Ascending aorta (tissue), 2 donors: ENCODE measurements around the gene SERTAD3. TPM values are rescaled to one million over a fixed set of nuclear protein-coding genes. Genes with fewer than 3 reads are reported as not detected.
A peak's percentile ranks its signal among the peaks of the same experiment; 100 is the strongest.
"Not testable (repeated sequence)": the region's sequence is repeated elsewhere in the genome, so short reads cannot be mapped to it uniquely, and the experiment has no call there.

Experiments
- DNase-seq, 2 donors: peaks; one replicate each; pipeline ENCODE4 v3.0.0-alpha.2; 2019; ENCODE audit warnings: low spot score in 2 of 2
- H3K27ac ChIP-seq, 2 donors: fragments of 200-600 bp; sonication (generic); one replicate each; pipeline ENCODE4 v1.5.1; 2016 to 2017; ENCODE audit warnings: mild to moderate bottlenecking in 1 of 2
- H3K27me3 ChIP-seq: fragments of 200-600 bp; sonication (generic); one replicate; pipeline ENCODE4 v1.5.1; 2017
- H3K36me3 ChIP-seq, 2 donors: fragments of 200-600 bp; sonication (generic); one replicate each; pipeline ENCODE4 v1.5.1; 2016
- H3K4me1 ChIP-seq, 2 donors: fragments of 200-600 bp; sonication (generic); one replicate each; pipeline ENCODE4 v1.5.1; 2016 to 2017; ENCODE audit warnings: mild to moderate bottlenecking in 1 of 2
- H3K4me3 ChIP-seq, 2 donors: fragments of 200-600 bp; sonication (generic); one replicate each; pipeline ENCODE4 v1.5.1; 2016 to 2017; ENCODE audit warnings: mild to moderate bottlenecking in 1 of 2
- H3K9me3 ChIP-seq, 2 donors: fragments of 200-600 bp; sonication (generic); one replicate each; pipeline ENCODE4 v1.5.1; 2016
- intact Hi-C: fragments of 100-400 bp; cut with DNase I; formaldehyde crosslinking; loops from one replicate; pipeline ENCODE4 v1.15.1; 2023
- total RNA-seq: library from RNA; depleted of rRNA; stranded (reverse); fragments of >200 nt; gene quantifications from one replicate; pipeline ENCODE4 v1.1.0, GENCODE V29; 2016
- TF ChIP-seq, protein P1 (sequence below), 3 experiments: fragments of 200-600 bp in 2 of 3; fragments of 450-650 bp in 1 of 3; sonication (generic) in 2 of 3; IDR thresholded peaks; one replicate each; pipeline ENCODE4 v1.5.1; 2016 to 2019; ENCODE audit warnings: antibody characterized with exemption in 3 of 3, mild to moderate bottlenecking in 1 of 3, moderate library complexity in 1 of 3

The SERTAD3 gene
- total RNA-seq, 1 donor from 2014 or later, result 36.9 TPM

DNA sequence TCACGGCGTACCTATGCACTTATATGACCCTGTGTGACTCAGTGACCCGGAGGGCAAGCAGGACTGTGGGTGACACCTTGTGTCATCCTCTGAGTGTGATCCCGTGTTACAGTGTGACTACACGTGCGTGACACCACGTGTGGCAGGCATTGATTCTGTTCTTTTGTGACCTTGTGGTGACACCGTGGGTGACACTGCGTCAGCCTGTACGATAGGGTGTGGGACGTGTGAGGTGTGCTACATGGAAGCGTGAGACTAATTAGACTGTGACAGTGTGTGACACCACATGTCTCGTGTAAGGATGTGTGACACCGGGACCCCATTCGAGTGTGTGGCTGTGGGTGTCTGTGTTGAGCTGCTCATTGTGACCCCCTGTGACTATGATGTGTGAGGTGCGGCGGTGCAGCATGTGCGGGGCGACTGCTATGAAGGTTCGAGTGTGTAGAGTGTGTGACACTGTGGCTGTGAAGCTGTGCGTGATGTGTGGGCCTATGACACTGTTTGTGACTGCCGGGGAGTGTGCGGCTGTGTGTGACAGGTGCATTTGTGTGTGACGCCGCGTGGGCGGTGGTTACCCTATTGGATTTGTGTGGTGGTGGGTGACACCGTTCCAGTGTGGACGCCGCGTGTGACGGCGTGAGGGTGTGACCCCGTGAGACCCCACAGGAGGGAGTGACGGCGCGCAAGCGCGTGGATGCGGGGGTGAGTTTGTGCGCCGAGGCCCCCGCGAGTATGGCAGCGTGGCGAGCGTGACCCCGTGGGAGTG lies 22.3 kb upstream of the SERTAD3 start:
- no peak for DNase-seq
- Histone ChIP-seq H3K9me3 (no peaks in the 10 kb centered on the region), H3K27ac (peak overlapping the region in 1 of 2 donors; percentile 17), H3K36me3 (peaks cover 0 to 3% of the 10 kb centered on the region in 2 donors), H3K27me3 (no peaks in the 10 kb centered on the region), H3K4me3 (peak overlapping the region; percentile 49 to 66), H3K4me1 (peaks cover 5 to 22% of the 10 kb centered on the region in 2 donors)
- TF ChIP-seq, protein P1, sequence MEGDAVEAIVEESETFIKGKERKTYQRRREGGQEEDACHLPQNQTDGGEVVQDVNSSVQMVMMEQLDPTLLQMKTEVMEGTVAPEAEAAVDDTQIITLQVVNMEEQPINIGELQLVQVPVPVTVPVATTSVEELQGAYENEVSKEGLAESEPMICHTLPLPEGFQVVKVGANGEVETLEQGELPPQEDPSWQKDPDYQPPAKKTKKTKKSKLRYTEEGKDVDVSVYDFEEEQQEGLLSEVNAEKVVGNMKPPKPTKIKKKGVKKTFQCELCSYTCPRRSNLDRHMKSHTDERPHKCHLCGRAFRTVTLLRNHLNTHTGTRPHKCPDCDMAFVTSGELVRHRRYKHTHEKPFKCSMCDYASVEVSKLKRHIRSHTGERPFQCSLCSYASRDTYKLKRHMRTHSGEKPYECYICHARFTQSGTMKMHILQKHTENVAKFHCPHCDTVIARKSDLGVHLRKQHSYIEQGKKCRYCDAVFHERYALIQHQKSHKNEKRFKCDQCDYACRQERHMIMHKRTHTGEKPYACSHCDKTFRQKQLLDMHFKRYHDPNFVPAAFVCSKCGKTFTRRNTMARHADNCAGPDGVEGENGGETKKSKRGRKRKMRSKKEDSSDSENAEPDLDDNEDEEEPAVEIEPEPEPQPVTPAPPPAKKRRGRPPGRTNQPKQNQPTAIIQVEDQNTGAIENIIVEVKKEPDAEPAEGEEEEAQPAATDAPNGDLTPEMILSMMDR (IDR thresholded peaks at IDR 0.05), result no peak
- intact Hi-C loops, result loop anchor here (1.0 to 10.0 kb wide), 3 partner anchors 104 to 632 kb away; partner anchors contain the start of genes DYRK1B, MIA and RAB4B

DNA sequence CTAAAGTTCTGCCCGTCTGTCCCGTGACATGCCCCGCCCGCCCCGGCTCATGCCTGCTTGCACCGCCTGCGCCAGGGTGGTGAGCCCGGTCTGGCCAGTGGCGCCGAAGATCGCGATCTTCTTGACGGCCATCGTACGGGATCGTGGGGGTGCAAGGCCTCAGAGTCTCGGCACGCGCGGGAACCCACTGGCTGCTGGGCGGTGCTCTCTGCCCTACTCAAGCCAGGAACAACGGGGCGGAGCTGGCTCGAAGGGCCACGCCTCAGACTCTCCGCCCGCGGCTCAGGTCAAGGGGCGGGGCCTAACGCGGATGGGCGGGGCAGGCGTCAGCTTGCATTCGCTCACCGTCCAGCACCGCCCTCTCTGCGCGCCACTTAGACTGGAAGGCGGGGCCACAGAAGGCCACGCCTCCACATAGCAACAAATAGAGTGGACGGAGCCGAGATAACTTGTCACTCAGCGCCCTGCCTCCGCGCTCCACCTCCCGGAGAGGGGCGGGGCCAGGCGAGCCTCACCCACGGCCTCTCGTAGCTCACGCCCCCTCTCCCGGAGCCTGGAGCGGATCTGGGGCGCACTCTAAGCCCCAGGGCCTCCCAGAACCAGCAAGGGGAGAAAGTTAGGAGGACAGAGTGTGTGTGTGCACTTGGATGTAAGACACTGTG lies 21.6 kb upstream of the SERTAD3 start, which contains the start of gene BLVRB:
BLVRB (minus strand) TSS at position 189 of the 662 bp plus-strand sequence; CDS start at position 132, 57 bp downstream.
- H3K27ac ChIP-seq, result peak within 1 kb of the TSS; percentile 80 to 86
- intact Hi-C loops, result loop anchor here (1.0 to 10.0 kb wide), 8 partner anchors 21 to 631 kb away; partner anchors contain the start of genes DYRK1B, MIA, RAB4B and SERTAD3

DNA sequence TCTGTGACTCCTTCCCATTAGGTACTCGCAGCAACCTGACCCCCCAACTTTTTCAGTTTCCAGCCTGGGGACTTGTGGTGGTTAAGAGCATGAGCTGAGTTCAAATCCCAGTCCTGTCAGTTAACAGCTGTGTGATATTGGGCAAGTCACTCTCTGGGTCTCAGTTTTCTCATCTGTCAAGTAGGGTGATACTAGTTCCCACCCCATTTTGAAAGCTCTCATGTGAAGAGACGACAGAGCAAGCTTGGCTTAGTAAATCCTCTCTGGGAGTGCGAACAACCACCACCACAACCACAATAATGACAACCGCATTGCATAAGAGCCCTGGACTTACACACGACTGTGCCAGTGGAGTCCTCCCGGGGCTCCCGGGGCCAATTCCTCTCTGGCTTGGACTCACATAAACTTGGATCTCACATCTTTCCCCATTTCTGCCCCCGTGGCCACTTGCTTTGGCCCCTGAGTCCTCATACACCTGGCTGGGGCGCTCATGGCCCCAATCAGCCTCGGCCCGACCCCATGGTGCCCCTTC lies 21.0 kb upstream of the SERTAD3 start:
- no peak for DNase-seq
- H3K4me1 ChIP-seq, result peaks cover 5 to 22% of the 10 kb centered on the region in 2 donors

More for the DNA sequence above, 21.6 kb upstream of the SERTAD3 start, which contains the start of gene BLVRB:
- Histone ChIP-seq H3K9me3 (no peaks in the 10 kb centered on the region), H3K4me1 (peaks cover 5 to 22% of the 10 kb centered on the region in 2 donors), H3K4me3 (peak within 1 kb of the TSS; percentile 68 to 92), H3K27me3 (no peaks in the 10 kb centered on the region), H3K36me3 (peaks cover 0 to 4% of the 10 kb centered on the region in 2 donors)
- DNase-seq, result peak; percentile 99 to 100
- TF ChIP-seq, protein P1 (IDR thresholded peaks at IDR 0.05), result no peak

DNA sequence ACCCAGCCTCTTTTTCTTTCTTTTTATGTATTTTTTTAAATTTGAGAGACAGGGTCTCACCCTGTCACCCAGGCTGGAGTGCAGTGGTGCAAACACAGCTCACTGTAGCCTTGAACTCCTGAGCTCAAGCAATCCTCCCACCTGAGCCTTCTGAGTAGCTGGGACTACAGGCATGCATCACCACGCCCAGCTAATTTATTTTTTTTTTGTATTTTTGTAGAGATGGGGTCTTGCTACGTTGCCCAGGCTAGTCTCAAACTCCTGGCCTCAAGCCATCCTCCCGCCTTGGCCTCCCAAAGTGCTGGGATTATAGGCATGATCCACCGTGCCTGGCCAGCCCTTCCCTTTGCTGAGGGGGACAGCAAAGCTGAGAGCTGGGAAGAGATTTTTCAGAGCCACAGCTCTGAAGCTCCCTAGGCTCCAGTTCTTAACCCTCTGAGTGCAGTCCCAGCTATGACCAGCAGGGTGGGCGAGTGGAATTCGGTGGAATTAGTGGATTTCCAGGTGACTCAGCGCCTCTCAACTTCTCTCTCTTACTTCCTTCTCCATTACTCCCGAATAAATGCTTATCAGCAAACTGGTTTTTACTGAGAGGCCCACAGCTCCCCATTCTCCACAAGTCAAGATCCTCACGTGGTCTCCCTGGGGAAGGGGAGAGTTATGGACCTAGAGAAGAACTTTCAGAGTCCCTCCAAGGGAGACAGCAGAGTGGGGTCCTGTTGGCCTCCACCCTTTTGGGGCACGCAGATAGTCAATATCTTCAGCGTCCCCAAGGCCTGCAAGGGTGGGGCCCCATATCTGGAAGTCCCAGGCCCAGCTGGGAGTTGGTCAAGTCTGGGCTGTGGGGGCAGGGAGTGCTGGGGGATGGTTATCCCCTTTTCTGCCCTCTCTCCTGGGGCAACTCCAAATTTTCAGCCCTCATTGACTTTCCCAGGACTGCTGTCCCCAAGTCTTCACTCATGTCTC lies 20.2 kb upstream of the SERTAD3 start:
- Histone ChIP-seq H3K9me3 (no peaks in the 10 kb centered on the region), H3K27me3 (no peaks in the 10 kb centered on the region), H3K27ac (peak overlapping the region; percentile 80 to 86), H3K4me3 (peak overlapping the region; percentile 68 to 92), H3K36me3 (peaks cover 0 to 4% of the 10 kb centered on the region in 2 donors), H3K4me1 (peaks cover 5 to 22% of the 10 kb centered on the region in 2 donors)
- TF ChIP-seq, protein P1 (IDR thresholded peaks at IDR 0.05), result peak; percentile 86 to 90 (median 89)
- intact Hi-C loops, result loop anchor here (1.0 to 10.0 kb wide), 8 partner anchors 20 to 630 kb away; partner anchors contain the start of genes C19orf47, DYRK1B, MIA and PLD3
- peak; percentile 56 to 95 for DNase-seq

More for the DNA sequence above, 21.0 kb upstream of the SERTAD3 start:
- Histone ChIP-seq H3K4me3 (peak overlapping the region; percentile 68 to 92), H3K36me3 (peaks cover 0 to 4% of the 10 kb centered on the region in 2 donors), H3K27ac (peak overlapping the region; percentile 80 to 86), H3K27me3 (no peaks in the 10 kb centered on the region), H3K9me3 (no peaks in the 10 kb centered on the region)
- TF ChIP-seq, protein P1 (IDR thresholded peaks at IDR 0.05), result no peak
- intact Hi-C loops, result loop anchor here (1.0 to 10.0 kb wide), 7 partner anchors 21 to 630 kb away; partner anchors contain the start of genes DYRK1B, MIA, RAB4B and SERTAD3

DNA sequence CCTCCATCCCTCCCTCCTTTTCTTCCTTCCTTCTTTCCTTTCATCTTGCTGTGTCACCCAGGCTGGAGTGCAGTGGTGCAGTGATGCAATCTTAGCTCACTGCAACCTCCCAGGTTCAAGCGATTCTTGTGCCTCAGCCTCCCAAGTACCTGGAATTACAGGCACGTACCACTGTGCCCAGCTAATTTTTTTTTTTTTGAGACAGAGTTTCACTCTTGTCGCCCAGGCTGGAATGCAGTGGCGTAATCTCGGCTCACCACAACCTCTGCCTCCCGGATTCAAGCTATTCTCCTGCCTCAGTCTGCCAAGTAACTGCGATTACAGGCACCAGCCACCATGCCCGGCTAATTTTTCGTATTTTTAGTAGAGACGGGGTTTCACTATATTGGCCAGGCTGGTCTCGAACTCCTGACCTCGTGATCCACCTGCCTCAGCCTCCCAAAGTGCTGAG lies 19.5 kb upstream of the SERTAD3 start:
- not testable (repeated sequence) for H3K27me3 ChIP-seq, H3K9me3 ChIP-seq, DNase-seq, H3K36me3 ChIP-seq
- peak overlapping the region; percentile 25 to 92 for H3K4me3 ChIP-seq
- H3K4me1 ChIP-seq, result peaks cover 5 to 22% of the 10 kb centered on the region in 2 donors
- intact Hi-C loops, result loop anchor here (2.0 to 10.0 kb wide), 5 partner anchors 65 to 629 kb away; partner anchors contain the start of genes C19orf47, DYRK1B, MIA and PLD3
- peak overlapping the region; percentile 80 to 86 for H3K27ac ChIP-seq
